GM15510 (cell line): ENCODE results near the gene MBD5.

Experiments used
- POLR2A ChIP-seq: IDR thresholded peaks from 3 replicates; pipeline ENCODE4 v1.6.1; 2011; ENCODE audit warnings: borderline replicate concordance; ENCODE audit not compliant: insufficient read length; ENCODE audit errors: extremely low read depth

Gene MBD5

DNA sequence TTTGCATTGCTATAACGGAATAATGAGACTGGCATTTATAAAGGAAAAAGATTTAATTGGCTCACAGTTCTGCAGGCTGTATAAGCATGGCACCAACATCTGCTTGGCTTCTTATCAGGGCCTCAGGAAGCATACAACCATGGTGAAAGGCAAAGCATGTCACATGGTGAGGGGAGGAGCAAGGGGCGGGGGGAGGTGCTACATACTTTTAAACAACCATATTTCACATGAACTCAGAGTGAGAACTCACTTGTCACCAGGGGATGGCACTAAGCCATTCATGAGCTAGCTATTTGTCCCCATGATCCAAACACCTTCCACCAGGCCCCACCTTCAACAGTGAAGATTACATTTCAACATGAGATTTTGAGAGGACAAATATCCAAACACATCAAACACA, 188.7 kb downstream of the MBD5 start:
- TF ChIP-seq POLR2A: no peak

DNA sequence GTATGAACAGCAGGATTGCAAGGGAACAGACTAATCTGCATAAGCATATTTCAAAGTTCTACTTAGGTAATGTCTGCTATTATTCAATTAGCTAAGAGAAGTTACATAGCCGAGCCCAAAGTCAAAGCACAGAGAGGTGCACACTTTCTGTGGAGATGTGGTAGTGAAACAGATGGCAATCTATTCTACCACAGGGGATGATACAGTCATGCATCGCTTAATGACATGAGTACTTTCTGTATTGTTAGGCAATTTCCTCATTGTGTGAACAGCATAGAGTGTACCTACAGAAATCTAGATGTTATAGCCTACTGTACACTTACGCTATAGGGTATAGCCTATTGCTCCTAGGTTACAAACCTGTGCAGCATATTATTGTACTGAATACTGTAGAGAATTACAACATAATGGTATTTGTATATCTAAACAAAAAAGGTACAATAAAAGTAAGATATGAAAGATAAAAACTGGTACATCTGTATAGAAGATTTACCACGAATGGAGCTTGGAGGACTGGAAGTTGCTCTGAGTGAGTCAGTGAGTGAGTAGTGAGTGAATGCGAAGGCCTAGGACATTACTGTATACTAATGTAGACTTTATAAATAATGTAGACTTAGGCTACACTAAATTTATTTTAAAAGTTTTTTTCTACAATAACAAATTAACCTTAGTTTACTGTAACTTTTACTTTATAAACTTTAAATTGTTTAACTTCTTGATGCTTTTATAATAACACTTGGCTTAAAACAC, 197.6 kb downstream of the MBD5 start:
- no peak for TF ChIP-seq POLR2A

DNA sequence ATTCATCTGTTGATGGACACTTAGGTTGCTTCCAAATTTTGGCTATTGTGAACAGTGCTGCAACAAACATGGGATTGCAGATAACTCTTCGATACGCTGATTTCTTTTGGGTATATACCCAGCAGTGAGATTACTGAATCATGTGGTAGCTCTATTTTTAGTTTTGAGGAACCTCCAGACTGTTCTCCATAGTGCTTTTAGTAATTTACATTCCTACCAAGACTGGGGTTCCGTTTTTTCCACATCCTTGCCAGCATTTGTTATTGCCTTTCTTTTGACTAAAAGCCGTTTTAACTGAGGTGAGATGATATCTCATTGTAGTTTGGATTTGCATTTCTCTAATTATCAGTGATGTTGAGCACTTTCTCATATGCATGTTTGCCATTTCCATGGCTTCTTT, 200.3 kb downstream of the MBD5 start:
- TF ChIP-seq POLR2A: no peak

DNA sequence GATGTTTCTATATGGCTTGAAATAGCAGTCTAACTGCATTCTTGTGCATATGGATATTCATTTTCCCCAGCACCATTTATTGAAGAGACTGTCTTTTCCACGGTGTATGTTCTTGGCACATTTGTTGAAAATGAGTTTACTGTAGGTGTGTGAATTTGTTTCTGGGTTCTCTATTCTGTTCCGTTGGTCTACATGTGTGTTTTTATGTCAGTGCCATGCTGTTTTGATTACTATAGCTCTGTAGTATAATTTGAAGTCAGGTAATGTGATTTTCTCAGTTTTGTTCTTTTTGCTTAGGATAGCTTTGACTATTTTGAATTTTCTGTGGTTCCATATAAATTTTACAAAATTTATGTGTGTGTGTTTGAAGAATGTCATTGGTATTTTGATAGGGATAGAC, 201.0 kb downstream of the MBD5 start:
- no peak for TF ChIP-seq POLR2A

DNA sequence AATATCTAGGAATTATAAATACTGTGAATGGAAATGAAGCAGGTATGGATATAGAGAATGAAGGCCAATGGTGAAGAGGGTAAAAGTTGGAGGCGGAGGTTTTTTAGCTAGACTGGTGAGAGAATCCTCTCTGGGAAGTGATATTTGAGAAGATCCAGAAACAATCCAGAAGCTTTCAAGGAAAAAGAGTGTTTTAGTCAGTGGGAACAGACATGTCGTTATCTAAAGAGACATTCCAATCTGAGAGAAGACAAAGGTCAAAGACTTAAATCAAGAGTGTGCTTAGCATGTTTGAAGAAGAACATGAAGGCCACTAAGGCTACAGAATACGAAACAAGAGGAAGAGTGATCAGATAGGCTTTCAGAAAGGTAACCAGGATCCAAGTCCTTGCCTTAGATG, 211.0 kb downstream of the MBD5 start:
- no peak for TF ChIP-seq POLR2A

DNA sequence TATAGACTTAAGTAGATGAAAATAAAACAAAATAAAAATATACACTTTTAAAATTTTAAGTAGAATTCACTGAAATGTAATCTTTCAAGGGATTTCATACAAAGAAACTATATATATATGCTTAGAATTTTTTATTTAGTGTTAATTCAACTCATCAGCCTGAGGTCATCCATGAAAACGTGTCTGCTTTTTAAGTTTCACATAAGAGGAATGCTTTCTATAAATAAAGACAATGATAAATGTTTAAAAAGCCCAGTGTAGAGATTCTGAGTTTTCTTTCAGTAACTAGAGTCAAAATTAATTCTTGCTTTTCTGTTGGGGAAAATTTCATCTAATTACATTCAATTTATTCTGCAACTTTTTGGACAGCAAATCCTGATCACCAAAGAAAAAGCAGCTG, 213.3 kb downstream of the MBD5 start:
- TF ChIP-seq POLR2A: no peak

DNA sequence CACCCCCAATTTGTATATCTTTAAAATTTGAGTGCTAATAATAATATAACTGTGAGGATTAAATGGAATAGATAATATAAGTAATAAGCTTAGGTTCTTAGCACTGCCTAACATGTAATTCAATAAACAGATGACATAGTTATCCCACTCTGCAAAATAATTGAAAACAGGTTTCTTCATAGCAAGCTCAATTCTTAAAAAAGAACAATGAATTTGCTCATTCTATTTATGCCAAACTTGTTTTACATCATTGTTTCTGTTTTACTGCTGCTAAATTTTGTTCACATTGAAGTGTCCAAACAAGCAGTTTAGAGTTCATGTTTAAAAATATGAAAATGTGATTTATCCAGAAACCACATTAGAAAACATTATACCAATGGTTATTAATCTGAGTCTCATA, 217.0 kb downstream of the MBD5 start:
- no peak for TF ChIP-seq POLR2A

DNA sequence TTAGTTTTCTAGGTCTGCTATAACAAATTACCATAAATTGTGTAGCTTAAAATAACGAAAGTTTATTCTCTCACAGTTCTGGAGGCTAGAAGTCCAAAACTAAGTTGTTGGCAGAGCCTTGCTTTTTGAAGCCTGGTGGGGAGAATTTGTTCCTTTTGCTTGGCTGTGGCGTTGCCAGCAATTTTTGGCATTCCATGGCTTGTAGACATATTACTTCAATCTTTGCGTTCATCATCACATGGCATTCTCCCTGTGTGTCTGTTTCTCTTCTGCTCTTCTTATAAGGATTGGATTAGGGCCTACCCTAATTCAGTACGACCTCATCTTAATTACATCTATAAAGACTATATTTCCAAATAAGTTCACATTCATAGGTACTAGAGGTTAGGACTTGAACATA, 217.7 kb downstream of the MBD5 start:
- TF ChIP-seq POLR2A: no peak

DNA sequence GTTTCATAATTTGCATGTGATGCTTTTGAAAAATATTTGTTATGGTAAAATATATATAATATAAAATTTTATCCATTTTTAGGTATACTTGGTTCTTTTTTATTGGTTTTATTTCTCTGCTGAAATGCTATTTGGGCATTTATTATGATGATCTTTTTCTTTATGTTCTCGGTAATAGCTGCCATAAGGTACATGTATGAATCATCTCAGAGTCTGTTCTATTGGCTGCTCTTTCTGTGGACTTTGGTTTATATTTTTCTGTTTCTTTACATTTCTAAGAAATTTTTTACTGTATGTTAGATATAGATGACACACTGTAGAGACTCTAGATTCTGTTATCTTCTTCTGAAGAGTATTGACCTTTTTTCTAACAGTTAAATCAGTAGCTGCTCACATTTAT, 219.9 kb downstream of the MBD5 start:
- TF ChIP-seq POLR2A: no peak

DNA sequence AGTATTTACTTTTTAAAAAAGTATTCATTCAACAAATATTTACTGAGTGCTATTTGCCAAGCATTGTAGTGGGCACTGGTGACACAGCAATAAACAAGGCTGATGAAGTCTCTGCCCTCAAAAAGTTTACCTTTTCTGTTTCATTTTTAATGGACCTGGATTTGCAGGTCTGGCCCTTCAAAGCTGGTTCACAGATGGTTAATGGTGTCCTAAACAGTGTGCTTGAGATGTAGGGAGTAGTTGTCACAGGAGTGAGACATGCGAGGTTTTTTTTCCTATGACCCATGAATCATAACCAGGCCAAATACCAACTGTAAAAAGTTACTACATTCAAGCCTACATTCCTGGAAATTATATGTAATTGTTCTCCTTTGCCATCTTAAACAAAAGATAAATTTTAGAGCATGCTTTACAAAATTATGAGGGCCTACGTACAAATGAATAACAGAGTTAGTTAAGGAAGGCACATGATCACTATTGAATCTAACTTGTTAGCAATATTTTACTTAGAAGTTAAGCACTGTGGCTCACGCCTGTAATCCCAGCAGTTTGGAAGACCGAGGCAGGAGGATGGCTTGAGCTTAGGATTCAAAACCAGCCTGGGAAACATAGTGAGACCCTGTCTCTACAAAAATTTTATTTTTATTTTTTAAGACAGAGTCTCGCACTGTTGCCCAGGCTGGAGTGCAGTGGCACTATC, 223.9 kb downstream of the MBD5 start:
- TF ChIP-seq POLR2A: no peak

DNA sequence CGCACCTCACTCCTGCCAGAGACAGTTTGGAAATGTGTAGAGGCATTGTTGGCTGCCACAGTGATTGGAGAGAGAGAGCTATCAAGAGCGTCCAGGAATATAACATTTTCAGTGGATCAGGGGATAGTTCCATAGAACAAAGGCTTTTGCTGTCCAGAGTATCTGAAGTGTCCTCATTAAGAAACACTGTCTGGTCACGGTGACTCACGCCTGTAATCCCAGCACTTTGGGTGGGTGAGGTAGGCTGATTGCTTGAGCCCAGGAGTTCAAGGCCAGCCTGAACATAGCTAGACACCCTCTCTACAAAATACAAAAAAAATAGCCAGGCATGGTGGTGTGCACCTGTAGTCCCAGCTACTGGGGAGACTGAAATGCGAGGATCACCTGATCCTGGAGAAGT, 231.1 kb downstream of the MBD5 start:
- TF ChIP-seq POLR2A: no peak

DNA sequence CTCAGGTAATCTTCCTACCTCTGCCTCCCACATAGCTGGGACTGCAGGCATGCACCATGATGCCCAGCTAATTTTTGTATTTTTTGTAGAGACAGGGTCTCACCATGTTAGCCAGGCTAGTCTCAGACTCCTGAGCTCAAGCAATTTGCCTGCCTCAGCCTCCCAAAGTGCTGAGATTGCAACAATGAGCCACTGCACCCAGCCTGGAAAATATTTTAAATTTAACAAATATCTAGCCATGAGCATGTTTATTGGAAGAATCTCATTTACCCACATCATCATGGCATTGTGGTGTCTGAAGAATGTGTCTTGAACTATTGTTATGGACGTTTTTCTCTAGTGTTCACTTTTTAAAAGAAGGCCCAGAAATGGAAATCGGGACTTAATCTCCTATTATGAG, 231.8 kb downstream of the MBD5 start:
- TF ChIP-seq POLR2A: no peak

DNA sequence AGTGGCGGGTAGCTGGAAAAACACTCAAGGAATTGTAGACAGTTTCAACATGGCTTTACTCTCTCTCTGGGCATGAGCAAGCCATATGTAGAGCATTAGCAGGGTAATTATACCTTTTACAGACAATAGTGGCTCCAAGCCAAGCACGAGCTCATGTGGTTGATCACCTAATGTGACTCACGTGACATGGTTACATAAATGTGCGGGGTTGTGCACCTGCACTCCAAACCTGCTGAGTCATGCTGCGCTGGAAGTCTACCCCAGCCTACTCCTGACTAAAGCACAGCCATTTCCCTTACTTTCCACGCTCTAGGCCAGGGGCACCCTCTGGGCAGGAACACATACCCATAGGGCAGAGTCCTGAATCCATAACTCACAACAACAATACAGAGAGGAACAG, 232.8 kb downstream of the MBD5 start:
- TF ChIP-seq POLR2A: no peak

DNA sequence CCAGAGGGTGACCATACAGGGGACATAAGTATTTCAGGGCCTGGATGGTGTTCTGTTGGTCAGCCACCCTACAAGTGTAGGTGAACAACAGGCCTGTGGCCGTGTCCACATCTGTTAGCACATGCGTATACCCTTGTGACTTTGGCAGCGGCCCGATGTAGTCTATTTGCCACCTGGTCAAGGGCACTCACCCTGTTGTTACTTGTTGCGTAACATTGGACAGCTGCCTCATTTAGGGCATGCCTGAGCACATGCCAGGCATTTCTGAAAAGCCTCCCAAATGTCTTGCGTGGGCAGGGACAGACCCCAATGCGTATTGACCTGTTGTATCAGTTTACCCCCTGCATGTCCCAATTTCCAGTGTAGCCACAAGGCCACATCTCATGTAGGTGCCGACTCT, 235.0 kb downstream of the MBD5 start:
- TF ChIP-seq POLR2A: no peak

DNA sequence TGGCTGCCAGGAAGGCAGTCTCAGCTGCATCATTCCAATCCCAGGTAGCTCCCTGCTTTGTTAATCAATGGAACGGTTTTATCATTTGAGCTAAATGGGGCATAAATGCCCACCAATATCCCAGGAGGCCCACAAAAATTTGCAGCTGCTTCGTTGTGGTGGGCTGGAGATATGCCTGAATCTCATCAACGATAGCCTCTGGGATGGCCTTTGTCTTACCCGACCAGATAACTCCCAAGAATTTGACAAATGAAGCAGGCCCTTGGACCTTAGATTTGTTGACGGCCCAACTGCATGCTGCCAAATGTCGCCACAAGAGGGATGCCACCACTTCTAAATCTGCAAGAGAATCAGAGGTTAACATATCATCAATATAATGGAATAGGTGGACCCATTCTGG, 236.4 kb downstream of the MBD5 start:
- TF ChIP-seq POLR2A: no peak

DNA sequence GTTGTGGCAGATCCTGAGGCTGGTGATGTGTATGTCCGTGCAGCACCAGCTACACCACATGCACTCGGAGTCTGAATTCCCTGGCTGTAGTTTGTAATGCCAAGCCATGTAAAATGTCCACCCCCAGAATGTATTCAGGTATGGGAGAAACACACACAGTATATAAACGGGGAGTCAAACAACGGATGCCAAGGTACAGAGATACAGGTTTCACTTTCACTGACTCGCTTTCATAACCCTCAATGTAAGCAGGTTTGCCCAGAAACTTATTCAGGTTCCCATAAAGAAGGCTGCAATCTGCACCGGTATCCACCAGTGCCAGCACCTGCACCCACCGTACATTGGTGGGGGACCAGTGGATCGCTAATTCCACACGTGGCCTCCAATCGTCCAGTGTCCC, 237.2 kb downstream of the MBD5 start:
- TF ChIP-seq POLR2A: no peak

DNA sequence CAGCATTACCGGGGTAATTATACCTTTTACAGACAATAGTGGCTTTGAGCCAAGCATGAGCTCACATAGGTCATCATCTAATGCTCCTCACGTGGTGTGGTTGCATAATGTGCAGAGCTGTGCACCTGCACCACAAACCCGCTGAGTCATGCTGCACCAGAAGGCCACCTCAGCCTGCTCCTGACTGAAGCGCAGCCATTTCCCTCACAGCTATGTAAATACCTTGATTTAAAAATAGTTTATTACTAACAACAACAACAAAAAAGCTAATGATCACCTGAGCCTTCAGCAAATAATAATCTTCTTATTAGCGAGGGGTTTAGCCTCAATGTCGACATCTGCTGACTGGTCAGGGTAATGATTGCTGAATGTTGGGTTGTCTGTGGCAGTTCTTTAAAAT, 238.8 kb downstream of the MBD5 start:
- TF ChIP-seq POLR2A: no peak

DNA sequence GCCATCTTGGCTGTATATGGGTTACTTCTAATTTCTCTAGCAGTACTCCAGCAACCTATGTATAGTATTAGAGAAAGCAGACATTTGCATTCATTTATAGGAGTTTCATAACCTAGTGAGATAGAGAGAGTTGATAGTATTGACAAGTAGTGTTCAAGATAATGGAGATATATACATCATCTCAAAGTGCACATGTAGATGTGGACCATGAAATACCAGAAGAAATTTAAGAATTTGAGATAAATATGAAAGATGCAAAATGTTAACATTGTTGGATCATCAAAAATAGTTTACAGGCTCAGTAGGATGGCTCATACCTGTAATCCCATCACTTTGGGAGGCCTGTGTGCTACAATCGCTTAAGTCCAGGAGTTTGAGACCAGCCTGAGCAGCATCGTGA, 243.0 kb downstream of the MBD5 start:
- no peak for TF ChIP-seq POLR2A
